Lower leg skin (tissue), 4 donors: ENCODE measurements around the gene PRB3. TPM values are rescaled to one million over a fixed set of nuclear protein-coding genes. Genes with fewer than 3 reads are reported as not detected.

Experiments
- DNase-seq, 2 donors: peaks; one replicate each; pipeline ENCODE4 v3.0.0-alpha.2; 2019; ENCODE audit warnings: low spot score in 2 of 2
- H3K4me3 ChIP-seq: fragments of 200-600 bp; sonication (generic); 2 replicates; pipeline ENCODE4 v1.5.1; 2017; ENCODE audit warnings: mild to moderate bottlenecking, low read depth; ENCODE audit not compliant: poor library complexity, severe bottlenecking
- POLR2A ChIP-seq, 2 donors: fragments of 450-650 bp; IDR thresholded peaks; one replicate each; pipeline ENCODE4 v1.6.1; 2016 to 2017; ENCODE audit warnings: antibody characterized with exemption in 2 of 2, mild to moderate bottlenecking in 1 of 2, moderate library complexity in 1 of 2
- WGBS, 2 donors: methylation state at CpG; one replicate each; pipeline ENCODE4 v1.1.5; 2018; 5-methylcytosine and 5-hydroxymethylcytosine counted together
- intact Hi-C: fragments of 100-400 bp; cut with DNase I; formaldehyde crosslinking; loops from one replicate; pipeline ENCODE4 v1.15.0; 2023; ENCODE audit warnings: low total_unique reads
- total RNA-seq, 4 donors: library from RNA; depleted of rRNA; stranded (reverse); fragments of >200 nt; gene quantifications; one replicate each; pipeline ENCODE4 v1.1.0, GENCODE V29; 2016
- TF ChIP-seq, protein P1 (sequence below), 3 donors: fragments of 450-650 bp; IDR thresholded peaks; one replicate each; pipeline ENCODE4 v1.5.1; 2016; ENCODE audit warnings: antibody characterized with exemption in 3 of 3, mild to moderate bottlenecking in 3 of 3, moderate library complexity in 2 of 3

PRB3 gene
- total RNA-seq = under 1 TPM in 1 of 4 donors, not detected in 3; 0.76 TPM

DNA sequence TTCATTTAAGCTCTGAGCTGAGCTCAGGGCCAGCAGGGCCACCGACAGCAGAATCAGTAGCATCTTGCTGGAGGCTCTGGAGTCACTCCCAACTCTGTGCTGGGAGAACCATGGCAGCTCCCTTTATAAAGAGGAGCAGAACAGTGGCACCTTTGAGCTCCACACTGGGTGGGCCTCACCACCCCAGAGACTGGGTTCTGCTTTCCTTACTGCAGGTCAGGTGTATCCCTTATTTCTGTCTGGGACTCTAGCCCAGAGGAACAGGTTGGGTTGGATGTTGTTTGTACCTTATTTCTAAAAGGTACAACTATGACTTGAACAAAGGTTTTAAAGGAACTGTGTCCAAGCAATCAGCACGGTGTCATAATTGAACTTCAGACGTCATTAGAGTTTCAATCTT is at the start of gene PRB3:
PRB3 (minus strand) TSS at position 101 of the 400 bp plus-strand sequence; CDS start at position 63, 38 bp downstream.
- intact Hi-C loops = no loop called here

DNA sequence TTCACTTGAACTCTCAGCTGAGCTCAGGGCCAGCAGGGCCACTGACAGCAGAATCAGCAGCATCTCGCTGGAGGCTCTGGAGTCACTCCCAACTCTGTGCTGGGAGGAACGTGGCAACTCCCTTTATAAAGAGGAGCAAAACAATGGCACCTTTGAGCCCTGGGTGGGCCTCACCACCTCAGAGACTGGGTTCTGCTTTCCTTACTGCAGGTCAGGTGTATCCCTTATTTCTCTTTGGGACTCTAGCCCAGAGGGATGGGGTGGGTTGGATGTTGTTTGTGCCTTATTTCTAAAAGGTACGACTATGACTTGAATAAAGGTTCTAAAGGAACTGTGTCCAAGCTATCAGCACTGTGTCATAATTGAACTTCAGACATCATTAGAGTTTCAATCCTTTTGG is 40.8 kb upstream of the PRB3 start, which contains the start of gene PRB4:
PRB4 (minus strand) TSS at position 101 of the 400 bp plus-strand sequence; CDS start at position 63, 38 bp downstream.
- WGBS, 2 donors = 63 to 65% methylated on average over 3 of the region's 3 CpGs
- no peak within 1 kb of the TSS for H3K4me3 ChIP-seq
- intact Hi-C loops = no loop called here
- DNase-seq = no peak
- TF ChIP-seq POLR2A (IDR thresholded peaks at IDR 0.05) = no peak
- TF ChIP-seq, protein P1, sequence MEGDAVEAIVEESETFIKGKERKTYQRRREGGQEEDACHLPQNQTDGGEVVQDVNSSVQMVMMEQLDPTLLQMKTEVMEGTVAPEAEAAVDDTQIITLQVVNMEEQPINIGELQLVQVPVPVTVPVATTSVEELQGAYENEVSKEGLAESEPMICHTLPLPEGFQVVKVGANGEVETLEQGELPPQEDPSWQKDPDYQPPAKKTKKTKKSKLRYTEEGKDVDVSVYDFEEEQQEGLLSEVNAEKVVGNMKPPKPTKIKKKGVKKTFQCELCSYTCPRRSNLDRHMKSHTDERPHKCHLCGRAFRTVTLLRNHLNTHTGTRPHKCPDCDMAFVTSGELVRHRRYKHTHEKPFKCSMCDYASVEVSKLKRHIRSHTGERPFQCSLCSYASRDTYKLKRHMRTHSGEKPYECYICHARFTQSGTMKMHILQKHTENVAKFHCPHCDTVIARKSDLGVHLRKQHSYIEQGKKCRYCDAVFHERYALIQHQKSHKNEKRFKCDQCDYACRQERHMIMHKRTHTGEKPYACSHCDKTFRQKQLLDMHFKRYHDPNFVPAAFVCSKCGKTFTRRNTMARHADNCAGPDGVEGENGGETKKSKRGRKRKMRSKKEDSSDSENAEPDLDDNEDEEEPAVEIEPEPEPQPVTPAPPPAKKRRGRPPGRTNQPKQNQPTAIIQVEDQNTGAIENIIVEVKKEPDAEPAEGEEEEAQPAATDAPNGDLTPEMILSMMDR (IDR thresholded peaks at IDR 0.05) = no peak

More for the DNA sequence above, at the start of gene PRB3:
- no peak for TF ChIP-seq POLR2A (IDR thresholded peaks at IDR 0.05)
- TF ChIP-seq, protein P1 (IDR thresholded peaks at IDR 0.05) = no peak
- no peak within 1 kb of the TSS for H3K4me3 ChIP-seq
- WGBS, 2 donors = 79 to 88% methylated on average over 3 of the region's 3 CpGs
- no peak for DNase-seq

DNA sequence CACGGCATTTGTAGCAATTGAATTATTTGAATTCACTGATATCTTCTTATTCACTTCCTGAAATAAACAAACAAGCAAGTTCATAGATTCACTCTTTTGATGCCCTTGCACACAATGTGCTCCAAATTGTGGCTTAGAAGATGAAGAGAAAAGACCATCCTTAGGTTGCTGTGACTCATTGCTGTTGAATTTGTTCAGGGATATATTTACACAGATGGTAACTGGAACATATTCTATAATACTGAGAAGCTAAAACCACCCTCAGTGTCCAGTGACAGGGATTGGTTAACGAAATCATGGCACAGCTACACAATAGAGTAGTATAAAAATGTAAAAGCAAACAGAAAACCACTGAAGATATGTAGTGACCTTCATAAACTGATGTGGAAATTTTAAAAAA is 37.6 kb upstream of the PRB3 start:
- no peak for TF ChIP-seq POLR2A (IDR thresholded peaks at IDR 0.05)
- TF ChIP-seq, protein P1 (IDR thresholded peaks at IDR 0.05) = no peak
- no peak overlapping the region for H3K4me3 ChIP-seq
- intact Hi-C loops = no loop called here
- WGBS, 2 donors = 78 to 85% methylated on average over 2 of the region's 2 CpGs
- DNase-seq = no peak

DNA sequence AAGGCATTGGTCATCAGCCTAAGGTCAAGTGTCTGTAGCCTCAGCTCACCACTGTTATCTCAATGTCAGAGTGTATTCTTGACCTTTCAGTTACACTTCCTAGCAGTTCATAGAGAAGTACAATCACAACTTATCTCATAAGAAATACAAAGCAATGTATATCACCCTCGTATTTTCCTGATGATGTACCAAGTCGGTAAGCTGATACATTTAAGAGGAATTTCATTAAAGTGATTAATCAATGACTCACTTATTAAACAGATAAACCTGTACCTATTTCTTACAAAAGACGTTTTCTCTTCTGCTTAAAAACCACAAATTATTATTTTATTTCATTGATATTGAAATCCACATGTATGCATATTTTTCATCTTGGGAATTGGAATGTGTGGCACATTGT is 3.9 kb upstream of the PRB3 start:
- TF ChIP-seq, protein P1 (IDR thresholded peaks at IDR 0.05) = no peak
- no peak for TF ChIP-seq POLR2A (IDR thresholded peaks at IDR 0.05)
- intact Hi-C loops = no loop called here
- no peak for DNase-seq
- 81% methylated on average over 3 of the region's 3 CpGs for WGBS, 2 donors
- H3K4me3 ChIP-seq = no peak overlapping the region

DNA sequence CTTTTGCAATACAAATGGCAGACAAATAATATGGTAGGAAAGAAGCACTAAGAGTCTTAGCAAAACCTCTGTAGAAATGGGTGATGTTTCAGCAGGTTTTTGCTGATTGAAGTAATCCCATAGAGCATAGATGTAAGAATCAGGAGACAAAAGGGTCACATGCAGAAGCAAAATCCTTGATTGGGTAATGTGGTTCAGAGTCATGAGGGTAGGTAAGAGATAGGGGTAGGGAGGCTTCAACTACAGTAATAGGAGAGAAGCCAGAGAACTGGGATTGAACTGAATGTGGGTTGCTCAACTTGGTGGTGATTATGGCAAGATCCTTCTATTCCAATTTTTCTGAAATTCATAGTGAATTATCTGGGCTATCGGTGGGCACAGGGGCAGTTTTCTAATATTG is 5.0 kb downstream of the PRB3 start:
- TF ChIP-seq, protein P1 (IDR thresholded peaks at IDR 0.05) = no peak
- no peak for TF ChIP-seq POLR2A (IDR thresholded peaks at IDR 0.05)
- DNase-seq = no peak
- WGBS, 2 donors = 91 to 94% methylated on average over 1 of the region's 1 CpG
- intact Hi-C loops = no loop called here
- H3K4me3 ChIP-seq = no peak overlapping the region

DNA sequence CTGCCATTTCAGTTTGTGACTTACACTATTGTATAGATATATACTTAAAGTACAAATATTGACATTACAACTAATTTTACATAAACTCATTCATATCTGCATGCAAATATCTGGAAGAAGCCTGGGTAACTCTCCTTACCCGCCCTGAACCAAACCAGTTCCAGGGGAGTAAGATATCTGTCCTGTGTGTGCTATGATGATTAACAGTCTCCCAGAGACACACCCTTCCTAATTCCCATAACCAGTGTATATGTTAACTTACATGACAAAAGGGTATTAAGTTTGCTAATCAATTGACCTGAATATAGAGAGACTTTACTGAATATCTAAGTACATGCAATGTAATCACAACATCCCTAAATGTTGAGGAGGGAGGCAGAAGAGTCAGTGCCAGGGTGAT is 23.0 kb downstream of the PRB3 start:
- intact Hi-C loops = no loop called here
- DNase-seq = no peak
- WGBS, 2 donors = 56 to 86% methylated on average over 1 of the region's 1 CpG
- TF ChIP-seq, protein P1 (IDR thresholded peaks at IDR 0.05) = no peak
- TF ChIP-seq POLR2A (IDR thresholded peaks at IDR 0.05) = no peak
- H3K4me3 ChIP-seq = no peak overlapping the region
